Parathyroid adenoma (tissue), 2 donors: ENCODE data around the gene MGMT.

Source experiments
- H2AFZ ChIP-seq: fragments of 300-600 bp; sonication (generic); one replicate; pipeline ENCODE4 v1.7.0; 2017; ENCODE audit warnings: antibody characterized with exemption, mild to moderate bottlenecking
- H3K27ac ChIP-seq: fragments of 300-600 bp; sonication (generic); one replicate; pipeline ENCODE4 v1.7.0; 2017
- H3K27me3 ChIP-seq: fragments of 300-600 bp; sonication (generic); one replicate; pipeline ENCODE4 v1.7.0; 2017; ENCODE audit warnings: low read length; ENCODE audit not compliant: control insufficient read depth, insufficient read depth
- H3K36me3 ChIP-seq: fragments of 300-600 bp; sonication (generic); one replicate; pipeline ENCODE4 v1.7.0; 2017; ENCODE audit warnings: low read length; ENCODE audit not compliant: control insufficient read depth, insufficient read depth
- H3K4me1 ChIP-seq: fragments of 300-600 bp; sonication (generic); one replicate; pipeline ENCODE4 v1.7.0; 2017; ENCODE audit warnings: control low read depth
- H3K4me2 ChIP-seq: fragments of 300-600 bp; sonication (generic); one replicate; pipeline ENCODE4 v1.7.0; 2017; ENCODE audit warnings: low read length
- H3K4me3 ChIP-seq: fragments of 300-600 bp; sonication (generic); one replicate; pipeline ENCODE4 v1.7.0; 2017; ENCODE audit warnings: low read depth, low read length
- H3K79me2 ChIP-seq: fragments of 300-600 bp; sonication (generic); one replicate; pipeline ENCODE4 v1.7.0; 2017; ENCODE audit warnings: control low read depth
- H3K9ac ChIP-seq: fragments of 300-600 bp; sonication (generic); one replicate; pipeline ENCODE4 v1.7.0; 2017; ENCODE audit warnings: mild to moderate bottlenecking
- H3K9me3 ChIP-seq: fragments of 300-600 bp; sonication (generic); one replicate; pipeline ENCODE4 v1.7.0; 2017; ENCODE audit warnings: low read length; ENCODE audit not compliant: control insufficient read depth
- TF ChIP-seq, protein P1 (sequence below): fragments of 300-600 bp; sonication (generic); IDR thresholded peaks from one replicate; pipeline ENCODE4 v1.7.0; 2017; ENCODE audit warnings: antibody characterized with exemption, mild to moderate bottlenecking
- donor health status: primary hyperparathyroidism.

Gene MGMT

DNA sequence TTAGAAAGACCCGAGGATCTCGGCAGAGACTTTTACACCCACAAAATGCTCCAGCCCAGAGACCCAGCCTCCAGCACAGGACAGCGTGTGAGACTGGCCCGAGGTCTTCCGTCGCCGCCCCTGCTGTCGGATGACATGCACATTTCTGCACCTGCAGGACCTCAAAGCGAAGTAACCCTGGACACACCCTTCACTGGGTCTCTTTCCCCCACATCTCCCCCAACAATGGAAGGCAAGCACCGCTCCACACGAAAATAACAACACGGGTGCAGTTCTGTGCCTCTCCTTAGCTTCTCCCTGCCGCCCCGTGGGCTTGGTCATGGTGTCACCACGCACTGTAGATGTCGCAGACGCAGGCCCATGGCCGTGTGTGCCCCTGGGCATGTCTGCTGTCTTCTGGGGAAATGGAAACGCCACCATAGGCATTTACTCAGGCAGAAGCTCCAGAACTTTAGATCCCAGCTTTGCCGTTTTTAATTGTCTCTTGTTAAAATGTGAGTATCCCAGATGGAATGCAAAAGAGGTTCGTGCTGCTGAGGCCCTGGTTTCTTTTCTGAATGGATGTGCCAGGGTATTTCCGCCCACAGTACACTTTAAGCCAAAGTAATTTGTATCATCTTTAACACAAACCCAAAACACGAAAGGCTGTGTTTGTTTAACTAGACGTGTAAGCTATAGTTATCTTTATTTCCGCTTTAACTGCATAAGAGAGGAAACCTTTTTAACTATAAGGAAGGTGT is 237.9 kb downstream of the MGMT start:
- H3K9me3 ChIP-seq: no peaks in the 10 kb centered on the region
- TF ChIP-seq, protein P1, sequence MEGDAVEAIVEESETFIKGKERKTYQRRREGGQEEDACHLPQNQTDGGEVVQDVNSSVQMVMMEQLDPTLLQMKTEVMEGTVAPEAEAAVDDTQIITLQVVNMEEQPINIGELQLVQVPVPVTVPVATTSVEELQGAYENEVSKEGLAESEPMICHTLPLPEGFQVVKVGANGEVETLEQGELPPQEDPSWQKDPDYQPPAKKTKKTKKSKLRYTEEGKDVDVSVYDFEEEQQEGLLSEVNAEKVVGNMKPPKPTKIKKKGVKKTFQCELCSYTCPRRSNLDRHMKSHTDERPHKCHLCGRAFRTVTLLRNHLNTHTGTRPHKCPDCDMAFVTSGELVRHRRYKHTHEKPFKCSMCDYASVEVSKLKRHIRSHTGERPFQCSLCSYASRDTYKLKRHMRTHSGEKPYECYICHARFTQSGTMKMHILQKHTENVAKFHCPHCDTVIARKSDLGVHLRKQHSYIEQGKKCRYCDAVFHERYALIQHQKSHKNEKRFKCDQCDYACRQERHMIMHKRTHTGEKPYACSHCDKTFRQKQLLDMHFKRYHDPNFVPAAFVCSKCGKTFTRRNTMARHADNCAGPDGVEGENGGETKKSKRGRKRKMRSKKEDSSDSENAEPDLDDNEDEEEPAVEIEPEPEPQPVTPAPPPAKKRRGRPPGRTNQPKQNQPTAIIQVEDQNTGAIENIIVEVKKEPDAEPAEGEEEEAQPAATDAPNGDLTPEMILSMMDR: no peak
- H3K36me3 ChIP-seq: no peaks in the 10 kb centered on the region
- H3K9ac ChIP-seq: no peak overlapping the region
- no peak overlapping the region for H3K4me3 ChIP-seq
- no peaks in the 10 kb centered on the region for H3K4me1 ChIP-seq
- H2AFZ ChIP-seq: no peak overlapping the region
- no peaks in the 10 kb centered on the region for H3K79me2 ChIP-seq
- no peak overlapping the region for H3K4me2 ChIP-seq
- H3K27me3 ChIP-seq: no peaks in the 10 kb centered on the region
- no peak overlapping the region for H3K27ac ChIP-seq

DNA sequence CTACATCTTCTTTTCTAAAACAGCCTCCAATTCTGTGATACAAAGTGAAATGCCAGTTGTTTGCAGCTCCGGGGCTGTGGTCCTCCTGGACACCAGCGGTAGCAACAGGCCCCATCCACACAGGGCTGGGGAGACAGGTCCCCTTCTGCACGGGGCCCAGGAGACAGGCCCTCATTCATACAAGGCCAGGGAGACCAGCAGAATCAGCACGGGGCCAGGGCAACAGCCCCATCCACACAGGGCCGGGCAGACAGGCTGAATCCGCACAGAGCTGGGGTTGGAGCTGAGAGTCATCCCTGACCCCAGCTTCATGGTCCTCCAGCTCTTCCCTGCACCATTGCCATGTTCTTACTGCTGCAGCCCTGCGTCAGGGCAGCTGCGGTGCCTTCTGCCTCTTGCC is 238.6 kb downstream of the MGMT start:
- TF ChIP-seq, protein P1: no peak
- Histone ChIP-seq H3K4me2 (no peak overlapping the region), H3K36me3 (no peaks in the 10 kb centered on the region), H3K27ac (no peak overlapping the region), H3K9ac (no peak overlapping the region), H3K79me2 (no peaks in the 10 kb centered on the region), H3K9me3 (no peaks in the 10 kb centered on the region), H3K27me3 (no peaks in the 10 kb centered on the region), H3K4me1 (no peaks in the 10 kb centered on the region), H3K4me3 (no peak overlapping the region), H2AFZ (no peak overlapping the region)

DNA sequence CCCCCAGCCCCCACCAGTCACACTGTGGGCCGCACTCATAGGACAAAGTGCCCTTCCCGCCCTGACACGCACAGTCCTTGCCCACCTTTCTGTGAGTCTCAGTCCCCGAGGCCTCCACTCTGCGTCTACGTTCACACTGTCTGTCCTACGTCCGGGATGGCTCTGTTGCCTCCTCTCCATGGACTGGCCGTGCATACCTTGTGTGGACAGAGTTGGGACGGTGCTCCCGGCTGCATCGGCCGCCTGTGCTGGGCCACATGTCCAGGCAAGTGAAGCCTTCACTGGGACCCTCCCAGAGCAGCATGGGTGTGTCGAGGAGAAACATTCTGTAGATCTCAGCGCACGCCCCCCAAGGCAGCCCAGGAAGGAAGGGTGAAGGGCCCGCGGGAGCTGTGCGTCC is 239.0 kb downstream of the MGMT start:
- Histone ChIP-seq H3K9me3 (no peaks in the 10 kb centered on the region), H3K4me2 (no peak overlapping the region), H3K4me3 (no peak overlapping the region), H3K9ac (no peak overlapping the region), H3K27me3 (no peaks in the 10 kb centered on the region), H3K27ac (no peak overlapping the region), H3K4me1 (no peaks in the 10 kb centered on the region), H3K36me3 (no peaks in the 10 kb centered on the region), H2AFZ (no peak overlapping the region), H3K79me2 (no peaks in the 10 kb centered on the region)
- TF ChIP-seq, protein P1: no peak

DNA sequence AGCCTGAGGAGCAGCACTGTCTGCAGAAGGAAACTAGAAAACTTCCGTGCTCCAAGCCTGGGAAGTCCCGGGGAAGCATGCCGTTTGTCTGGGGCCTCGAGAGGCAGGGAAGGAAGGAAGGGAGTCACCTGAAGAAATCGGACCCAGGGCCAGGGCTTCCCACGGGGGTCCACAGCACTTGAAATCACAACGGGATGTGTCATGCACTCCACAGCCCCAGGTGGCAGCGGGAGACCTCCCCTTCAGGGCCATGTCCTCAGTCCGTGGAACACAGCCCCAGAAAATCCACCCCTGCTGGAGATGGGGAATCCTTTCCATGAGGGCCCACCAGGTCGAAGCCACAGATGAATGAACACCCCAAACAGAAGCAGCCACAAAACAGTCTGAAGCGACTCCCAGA is 239.5 kb downstream of the MGMT start:
- H3K9ac ChIP-seq: no peak overlapping the region
- H3K27ac ChIP-seq: no peak overlapping the region
- H3K9me3 ChIP-seq: no peaks in the 10 kb centered on the region
- H3K27me3 ChIP-seq: no peaks in the 10 kb centered on the region
- H3K4me2 ChIP-seq: no peak overlapping the region
- no peak overlapping the region for H2AFZ ChIP-seq
- H3K4me1 ChIP-seq: no peaks in the 10 kb centered on the region
- no peak overlapping the region for H3K4me3 ChIP-seq
- H3K36me3 ChIP-seq: no peaks in the 10 kb centered on the region
- no peaks in the 10 kb centered on the region for H3K79me2 ChIP-seq
- TF ChIP-seq, protein P1: no peak
